Measurements from ENCODE around the gene SLC7A4.
"Not testable (repeated sequence)": the region's sequence is repeated elsewhere in the genome, so short reads cannot be mapped to it uniquely, and the experiment has no call there.

SLC7A4 gene, protein sequence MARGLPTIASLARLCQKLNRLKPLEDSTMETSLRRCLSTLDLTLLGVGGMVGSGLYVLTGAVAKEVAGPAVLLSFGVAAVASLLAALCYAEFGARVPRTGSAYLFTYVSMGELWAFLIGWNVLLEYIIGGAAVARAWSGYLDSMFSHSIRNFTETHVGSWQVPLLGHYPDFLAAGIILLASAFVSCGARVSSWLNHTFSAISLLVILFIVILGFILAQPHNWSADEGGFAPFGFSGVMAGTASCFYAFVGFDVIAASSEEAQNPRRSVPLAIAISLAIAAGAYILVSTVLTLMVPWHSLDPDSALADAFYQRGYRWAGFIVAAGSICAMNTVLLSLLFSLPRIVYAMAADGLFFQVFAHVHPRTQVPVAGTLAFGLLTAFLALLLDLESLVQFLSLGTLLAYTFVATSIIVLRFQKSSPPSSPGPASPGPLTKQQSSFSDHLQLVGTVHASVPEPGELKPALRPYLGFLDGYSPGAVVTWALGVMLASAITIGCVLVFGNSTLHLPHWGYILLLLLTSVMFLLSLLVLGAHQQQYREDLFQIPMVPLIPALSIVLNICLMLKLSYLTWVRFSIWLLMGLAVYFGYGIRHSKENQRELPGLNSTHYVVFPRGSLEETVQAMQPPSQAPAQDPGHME

DNA sequence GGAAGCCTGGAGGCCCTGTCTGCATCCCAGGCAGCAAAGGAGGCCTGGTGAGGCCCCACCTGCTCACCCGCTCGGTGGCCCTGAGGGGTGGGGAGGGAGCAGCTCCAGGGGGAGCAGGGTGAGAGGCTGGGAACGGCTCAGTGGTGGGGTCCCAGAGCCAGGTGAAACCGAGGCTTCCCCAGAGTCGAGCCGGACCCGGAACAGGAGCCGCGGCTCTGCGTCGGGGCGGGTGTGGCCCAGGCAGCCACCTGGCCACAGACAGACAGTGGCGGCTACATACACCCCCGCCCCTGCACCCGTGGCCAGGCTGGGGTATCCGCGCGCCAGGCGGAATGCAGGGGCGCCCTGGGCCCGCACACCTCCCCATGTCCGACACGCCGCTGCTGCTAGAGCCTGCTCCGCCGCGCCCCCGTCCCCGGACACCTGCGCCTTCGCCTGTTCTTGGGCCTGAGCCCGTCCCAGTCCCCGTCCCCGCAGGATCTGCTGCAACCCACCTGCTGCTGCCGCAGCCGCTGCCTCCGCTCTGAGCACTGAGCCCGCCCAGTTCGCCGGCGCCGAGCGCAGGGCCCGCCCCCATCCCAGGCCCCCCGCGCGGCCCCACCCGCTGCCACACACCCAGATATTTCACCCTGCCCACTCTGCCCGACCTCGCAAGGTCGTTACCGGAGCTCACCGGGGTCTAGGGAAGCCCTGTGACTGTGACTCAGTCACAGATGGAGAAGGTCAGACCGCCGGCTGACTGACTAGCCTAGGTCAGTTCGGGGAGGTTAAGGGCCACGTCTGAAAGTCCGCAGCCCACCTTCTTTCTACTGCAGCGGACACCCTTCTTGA lies at the start of gene SLC7A4:
TSS of gene SLC7A4 (minus strand) at position 525 of the 831 bp plus-strand sequence. CDS start 749 bp downstream, outside the sequence.
- no peak for DNase-seq (ENCODE audit: low read depth in 2 of 2)

DNA sequence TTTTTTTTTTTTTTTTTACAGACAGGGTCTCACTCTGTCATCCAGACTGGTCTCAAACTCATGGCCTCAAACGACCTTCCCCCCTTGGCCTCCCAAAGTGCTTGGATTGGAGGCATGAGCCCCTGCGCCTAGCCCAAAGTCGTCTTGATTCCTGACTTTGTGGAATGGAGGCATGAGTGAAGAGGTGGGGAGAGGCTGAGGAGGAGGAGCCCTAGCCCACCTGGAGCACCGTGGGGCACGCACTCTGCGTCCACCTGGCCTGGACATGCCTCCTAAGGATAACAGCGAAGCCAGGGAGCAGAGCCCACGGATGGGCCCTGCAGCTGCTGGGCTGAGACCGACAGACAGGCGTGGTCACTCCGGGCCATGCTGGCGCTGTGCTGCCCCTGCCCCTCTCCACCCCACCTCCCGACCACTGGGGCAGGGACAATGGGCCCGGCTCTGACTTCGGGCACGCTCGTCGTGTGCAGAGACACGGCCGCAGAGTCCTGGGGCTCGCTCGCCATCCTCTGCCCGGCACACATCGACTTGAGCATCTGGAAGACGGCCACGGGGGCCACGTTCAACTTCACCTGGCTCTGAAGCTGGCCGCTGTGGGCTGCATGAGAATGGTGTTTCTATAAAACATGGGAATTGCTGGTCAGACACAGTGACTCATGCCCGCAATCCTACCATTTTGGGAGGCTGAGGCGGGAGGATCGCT lies 48.2 kb upstream of the SLC7A4 start:
- no peak for DNase-seq (ENCODE audit: low read depth in 2 of 2)

DNA sequence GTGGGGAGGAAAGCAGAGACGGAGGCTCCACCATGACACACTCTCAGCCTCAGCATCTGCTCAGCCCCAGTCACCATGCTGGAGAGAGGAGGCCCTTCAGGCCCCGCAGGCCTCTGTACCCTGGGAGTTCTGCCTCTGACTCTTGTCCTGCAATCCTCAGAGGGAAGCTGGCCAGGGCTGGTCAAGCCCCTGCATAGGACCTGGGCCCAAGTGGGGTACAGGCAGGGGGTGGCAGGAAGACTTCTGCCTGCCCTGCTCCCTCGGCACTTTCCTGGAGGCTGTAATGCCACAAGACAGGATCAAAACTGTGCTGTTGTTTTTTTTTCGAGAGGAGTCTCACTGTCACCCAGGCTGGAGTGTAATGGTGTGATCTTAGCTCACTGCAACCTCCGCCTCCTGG lies 47.1 kb upstream of the SLC7A4 start:
- no peak for DNase-seq (ENCODE audit: low read depth in 2 of 2)

DNA sequence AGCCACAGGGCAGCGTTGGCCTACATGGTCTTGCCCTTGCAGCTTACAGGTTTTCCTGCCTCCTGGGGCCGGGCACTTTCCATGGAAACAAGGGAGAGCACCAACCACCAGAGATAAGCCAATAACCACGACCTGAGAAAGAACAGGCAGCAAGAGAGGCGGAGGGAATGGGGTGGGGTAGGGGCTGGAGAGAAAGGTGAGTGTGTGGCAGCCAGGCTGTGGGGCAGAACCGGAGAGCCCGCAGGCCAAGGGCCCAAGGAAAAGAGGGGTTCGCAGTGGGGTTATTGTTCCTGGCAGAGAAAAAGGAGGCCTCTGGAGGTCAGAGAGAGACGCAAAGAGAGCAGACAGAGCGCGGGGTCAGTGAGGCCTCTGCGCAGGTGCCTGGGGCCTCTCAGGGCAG lies 46.6 kb upstream of the SLC7A4 start:
- no peak for DNase-seq (ENCODE audit: low read depth in 2 of 2)

DNA sequence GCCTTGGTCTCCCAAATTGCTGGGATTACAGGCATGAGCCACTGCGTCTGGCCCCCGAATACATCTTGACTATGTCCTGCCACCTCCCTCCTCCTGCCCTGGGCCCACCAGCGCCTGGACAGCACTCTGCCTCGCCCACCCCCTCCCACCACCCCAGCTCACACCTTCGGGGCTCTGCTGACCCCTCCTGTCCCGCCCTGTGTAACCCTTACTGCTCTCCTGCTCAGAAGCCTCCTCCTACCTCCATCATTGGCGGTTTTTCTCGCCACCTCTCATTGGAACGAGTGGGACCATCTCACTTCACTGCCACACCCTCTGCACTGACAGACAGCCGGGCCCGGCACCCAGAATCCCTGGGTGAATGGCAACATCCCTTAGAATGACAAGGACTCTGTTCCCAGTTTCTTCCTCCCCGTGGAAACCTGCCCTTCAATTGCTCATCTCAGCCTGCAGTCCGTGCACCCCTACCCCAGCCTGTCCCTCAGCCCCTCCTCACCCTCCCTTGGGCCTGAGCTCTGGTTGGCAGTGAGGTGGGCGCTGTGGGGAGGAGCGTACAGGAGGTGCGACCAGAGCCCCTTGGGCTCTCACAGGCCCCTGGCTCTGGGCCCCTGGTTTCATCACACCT lies 45.6 kb upstream of the SLC7A4 start:
- DNase-seq (ENCODE audit: low read depth in 2 of 2) = no peak

DNA sequence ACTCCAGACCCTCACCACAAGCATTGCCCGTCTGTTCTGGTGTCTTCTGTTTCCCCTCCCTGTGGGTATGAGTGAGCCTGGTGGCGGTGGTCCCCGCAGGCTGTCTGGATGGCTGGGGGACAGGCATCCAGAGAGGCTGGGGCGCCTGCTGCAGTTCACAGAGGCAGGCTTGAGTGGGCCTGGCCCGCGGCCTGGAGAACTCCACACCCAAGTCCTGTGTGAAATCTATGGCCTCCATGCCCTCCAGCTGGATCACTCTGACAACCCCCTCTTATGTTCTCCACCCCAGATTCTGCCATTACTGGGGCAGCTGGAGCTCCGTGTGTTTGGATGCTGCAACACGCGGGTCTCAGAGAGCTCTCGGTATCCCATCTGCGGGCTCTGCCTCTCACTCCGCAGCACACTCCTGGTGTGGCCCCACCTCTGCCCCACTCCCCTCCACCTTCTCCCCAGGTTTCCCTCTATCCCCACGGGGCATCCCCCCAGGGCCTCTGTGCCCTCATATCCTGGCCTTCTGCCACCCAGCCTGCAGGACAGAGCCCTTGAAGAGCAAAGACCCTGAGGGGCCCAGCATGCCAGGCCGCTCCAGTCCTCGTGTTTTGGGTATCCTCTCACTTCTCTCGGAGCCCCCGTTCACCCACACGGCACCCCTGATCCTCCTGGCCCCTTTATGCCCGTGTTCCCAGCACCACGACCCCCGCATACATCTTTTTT lies 44.7 kb upstream of the SLC7A4 start:
- no peak for DNase-seq (ENCODE audit: low read depth in 2 of 2)

DNA sequence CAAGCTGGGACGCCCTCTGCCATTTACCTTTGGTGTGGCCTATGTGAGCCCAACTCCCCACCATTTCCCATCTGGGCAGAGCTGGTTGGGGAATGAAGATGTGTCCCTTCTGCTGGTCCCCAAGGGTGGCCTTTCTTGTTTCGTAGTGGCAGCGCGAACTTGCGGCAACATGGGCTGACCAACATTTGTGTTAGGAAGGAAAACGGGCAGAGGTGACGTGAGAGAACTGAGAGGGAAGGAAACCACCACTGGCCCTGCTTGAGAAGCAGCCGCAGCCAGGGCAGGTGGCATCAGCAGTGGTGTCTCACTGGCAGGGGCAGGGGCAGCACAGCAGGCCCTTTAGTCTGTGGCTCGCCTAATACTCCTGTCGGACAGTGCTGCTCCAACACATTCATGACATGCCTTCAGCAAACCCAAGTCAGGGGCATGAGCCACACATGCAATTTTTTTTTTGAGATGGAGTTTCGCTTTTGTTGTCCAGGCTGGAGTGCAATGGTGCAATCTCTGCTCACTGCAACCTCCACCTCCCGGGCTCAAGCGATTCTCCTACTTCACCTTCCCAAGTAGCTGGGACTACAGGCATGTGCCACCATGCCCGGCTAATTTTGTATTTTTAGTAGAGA lies 43.3 kb upstream of the SLC7A4 start:
- DNase-seq (ENCODE audit: low read depth in 2 of 2) = no peak

DNA sequence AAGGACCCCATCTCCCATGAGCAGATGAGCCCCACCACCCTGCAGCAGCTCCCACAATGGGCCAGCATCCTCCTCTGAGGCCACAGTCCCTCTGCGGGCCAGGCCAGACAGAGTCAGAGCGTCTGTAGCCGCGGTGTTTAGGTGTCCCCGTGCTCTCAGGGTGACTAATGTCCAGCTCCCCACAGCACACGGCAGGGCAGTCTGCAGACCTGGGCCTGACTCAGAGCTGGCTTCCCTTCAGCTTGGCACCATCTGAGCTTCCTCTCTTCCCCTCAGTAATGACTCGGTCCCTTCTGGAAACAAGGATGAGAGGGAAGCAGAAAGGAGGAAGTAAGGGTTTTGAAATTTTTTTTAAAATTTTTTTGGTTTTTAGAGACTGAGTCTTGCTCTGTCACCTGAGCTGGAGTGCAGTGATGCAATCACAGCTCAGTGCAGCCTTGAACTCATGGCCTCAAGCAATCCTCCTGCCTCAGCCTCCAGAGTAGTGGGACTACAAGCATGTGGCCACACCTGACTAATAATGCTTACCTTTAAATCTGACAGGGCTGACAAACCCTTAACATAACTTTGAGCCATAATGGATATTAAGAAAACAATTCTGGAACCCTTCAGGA lies 41.8 kb upstream of the SLC7A4 start:
- peak in 1 of 2 experiments; percentile 4 for DNase-seq (ENCODE audit: low read depth in 2 of 2)

DNA sequence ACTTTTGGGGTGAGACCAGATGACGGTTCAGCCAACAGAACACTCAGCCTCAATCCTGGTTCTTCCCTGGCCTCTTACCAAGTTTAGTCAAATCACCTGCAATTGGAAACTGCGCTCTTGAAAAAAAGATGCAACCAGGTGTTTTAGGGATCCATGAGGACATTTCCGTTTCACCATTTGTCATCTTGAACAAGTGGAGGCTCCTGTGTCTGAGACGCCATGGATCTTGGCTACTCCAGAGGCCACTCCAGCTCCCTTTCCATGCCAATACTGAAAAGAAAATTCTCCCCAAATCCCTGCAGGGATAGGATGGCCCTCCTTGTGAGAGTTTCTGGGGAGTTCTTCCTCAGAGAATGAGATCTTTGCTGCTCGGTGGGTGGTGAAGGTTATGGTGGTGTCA lies 41.1 kb upstream of the SLC7A4 start:
- no peak for DNase-seq (ENCODE audit: low read depth in 2 of 2)

DNA sequence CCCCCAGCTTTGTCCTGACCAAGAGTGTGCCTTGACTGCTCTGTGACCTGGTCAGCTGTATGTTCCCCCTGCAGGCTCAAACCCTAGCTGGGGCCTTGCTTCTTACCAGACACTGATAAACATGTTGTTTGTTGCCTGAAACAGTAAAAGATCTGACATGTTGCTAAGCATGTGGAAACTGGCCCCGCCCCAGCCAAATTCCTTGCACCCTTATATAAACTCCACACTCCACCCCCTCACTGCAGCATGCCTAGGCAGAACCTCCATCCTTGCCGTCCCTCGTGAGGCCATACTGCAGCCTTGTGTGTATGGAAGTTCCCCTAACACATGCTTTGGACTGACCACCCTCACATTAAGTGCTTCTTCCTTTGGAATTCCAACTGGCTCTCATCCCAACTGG lies 40.7 kb upstream of the SLC7A4 start:
- no peak for DNase-seq (ENCODE audit: low read depth in 2 of 2)

DNA sequence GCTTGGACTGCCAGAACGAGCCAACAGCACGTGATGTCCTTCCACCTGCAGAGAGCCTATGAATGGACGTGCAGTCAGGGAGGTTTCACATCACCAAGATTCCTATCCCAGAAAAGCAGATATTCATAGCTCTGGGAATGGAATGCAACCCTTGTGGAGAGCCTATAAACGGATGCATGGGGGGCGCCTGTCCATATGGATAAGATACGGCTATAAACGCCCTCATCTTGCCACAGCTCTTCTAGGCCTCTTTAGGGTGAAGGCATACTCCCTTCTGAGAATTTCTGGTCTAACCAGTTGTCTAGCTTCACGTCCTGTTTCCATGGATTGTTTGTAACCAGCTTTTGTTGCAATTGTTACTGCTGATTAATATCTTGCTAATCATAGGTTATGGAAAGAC lies 39.4 kb upstream of the SLC7A4 start:
- DNase-seq (ENCODE audit: low read depth in 2 of 2) = not testable (repeated sequence)

DNA sequence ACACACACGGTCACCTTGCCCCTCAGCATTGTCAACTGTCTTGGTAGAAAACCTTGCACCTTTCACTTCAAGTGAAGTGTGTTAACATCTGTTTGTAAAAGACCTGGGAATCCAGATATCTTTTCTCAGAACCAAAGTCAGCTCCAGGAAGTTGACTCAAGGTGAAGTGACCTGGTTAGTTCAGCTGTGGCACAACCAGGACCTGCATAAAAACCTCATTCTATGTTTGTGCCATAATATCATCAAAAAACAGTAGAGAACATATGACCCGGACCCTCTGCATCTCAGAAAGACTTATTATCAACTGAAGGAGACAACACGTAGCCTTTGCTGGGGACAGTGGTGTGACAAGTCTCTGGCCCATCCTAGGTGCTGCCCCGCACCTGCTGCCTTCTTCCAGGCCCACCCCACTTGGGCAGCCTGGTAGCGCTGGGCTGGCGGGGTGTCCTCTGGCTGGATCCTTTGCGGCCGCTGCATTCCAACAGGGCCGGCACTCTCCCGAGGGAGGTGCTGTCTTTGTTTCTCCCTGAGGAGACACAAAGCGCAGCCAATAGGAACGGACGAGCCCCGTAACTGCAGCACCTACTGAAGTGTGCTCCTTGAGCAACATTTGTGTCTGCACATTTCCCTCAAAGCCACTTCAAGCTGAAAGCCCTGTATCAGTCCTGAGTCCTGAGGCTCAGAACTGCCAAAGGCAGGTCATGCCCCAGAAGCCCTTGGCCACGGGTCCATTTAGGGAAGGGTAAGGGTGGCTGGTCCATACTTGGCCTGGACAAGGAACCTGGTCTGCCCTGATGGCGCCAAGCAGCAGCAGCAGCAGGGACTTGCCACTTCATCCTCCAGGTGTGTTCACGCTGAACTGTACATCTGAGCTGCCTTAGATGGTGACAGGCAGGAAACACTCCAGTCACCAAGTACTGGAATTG lies 38.6 kb upstream of the SLC7A4 start:
- no peak for DNase-seq (ENCODE audit: low read depth in 2 of 2)

DNA sequence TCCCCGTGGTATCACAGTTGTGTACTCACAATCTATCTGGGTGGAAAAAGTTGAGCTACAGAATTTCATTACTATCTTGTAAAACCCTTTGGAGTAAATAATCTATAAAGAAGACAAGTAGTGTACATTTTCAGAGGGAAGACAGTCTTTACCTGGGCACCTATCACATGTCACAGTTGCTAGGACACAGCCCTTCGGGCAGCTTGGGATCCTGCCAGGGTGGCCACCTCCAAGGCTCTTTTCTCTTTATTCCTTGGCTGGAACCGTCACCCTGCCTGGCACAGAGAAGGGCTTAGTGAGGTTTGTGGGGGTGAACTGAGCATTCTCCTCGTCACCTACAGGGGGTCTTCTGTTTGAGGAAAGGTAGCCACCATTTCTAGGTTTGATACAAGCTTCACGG lies 37.0 kb upstream of the SLC7A4 start:
- no peak for DNase-seq (ENCODE audit: low read depth in 2 of 2)

DNA sequence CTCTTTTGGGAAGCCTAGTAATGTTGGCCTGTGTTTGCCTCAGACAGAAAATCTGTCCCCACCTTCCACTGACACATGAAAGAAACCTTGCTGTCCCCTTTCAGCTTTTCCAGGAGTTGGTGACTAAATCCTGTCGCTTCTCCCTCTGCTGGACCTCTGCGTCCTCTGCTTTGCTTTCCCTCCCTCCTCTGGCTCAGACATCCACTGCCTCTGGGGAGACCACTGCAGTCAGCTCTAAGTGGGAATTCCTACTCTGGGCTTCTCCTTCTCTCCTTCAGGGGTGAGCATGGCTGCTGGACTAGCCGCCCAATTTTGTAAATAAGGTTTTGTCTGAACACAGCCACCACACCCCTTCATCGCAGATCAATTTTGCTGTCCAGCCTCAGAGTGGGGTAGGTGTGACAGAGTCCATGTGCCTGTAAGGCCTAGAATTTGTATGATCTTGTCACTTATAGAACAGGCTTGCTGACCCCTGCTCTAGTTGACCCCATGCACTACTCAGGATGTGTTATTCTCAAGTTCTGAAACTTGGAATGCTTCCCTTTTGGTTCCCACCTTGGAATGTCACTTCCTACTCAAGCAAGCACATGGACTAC lies 36.4 kb upstream of the SLC7A4 start:
- DNase-seq (ENCODE audit: low read depth in 2 of 2) = no peak

DNA sequence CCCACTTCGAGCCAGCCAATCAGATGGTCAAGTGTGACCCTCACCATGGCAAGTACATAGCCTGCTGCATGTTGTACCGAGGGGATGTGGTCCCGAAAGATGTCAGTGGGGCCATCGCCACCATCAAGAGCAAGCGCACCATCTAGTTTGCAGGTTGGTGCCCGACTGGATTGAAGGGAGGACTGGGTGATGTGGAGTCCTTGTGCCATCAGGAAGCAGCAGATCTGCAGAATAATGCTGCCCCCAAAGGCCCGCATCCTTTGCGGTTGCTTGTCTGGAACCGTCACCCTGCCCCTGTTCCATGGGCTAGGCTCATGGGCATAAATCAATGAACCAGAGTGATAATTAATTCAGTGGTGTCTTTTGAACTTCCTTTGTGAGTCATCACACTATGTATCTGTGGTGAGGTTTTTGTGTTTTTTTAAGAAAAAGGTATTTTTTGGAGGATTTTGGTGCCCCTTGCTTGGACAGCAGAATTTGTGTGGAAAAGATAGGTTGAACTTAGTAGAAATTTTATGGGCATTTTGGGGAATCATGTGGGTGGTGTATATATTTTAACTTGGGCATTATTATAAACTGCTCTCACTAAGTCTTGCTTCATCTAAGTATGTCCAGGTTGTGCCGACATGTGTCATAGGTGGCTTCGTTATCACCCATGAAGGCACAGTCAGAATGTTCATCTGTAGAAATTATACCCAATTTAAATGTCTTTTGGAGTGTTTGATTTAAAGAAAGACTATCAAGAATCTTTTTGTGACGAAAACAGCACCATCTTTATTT lies 35.7 kb upstream of the SLC7A4 start:
- DNase-seq (ENCODE audit: low read depth in 2 of 2) = no peak

DNA sequence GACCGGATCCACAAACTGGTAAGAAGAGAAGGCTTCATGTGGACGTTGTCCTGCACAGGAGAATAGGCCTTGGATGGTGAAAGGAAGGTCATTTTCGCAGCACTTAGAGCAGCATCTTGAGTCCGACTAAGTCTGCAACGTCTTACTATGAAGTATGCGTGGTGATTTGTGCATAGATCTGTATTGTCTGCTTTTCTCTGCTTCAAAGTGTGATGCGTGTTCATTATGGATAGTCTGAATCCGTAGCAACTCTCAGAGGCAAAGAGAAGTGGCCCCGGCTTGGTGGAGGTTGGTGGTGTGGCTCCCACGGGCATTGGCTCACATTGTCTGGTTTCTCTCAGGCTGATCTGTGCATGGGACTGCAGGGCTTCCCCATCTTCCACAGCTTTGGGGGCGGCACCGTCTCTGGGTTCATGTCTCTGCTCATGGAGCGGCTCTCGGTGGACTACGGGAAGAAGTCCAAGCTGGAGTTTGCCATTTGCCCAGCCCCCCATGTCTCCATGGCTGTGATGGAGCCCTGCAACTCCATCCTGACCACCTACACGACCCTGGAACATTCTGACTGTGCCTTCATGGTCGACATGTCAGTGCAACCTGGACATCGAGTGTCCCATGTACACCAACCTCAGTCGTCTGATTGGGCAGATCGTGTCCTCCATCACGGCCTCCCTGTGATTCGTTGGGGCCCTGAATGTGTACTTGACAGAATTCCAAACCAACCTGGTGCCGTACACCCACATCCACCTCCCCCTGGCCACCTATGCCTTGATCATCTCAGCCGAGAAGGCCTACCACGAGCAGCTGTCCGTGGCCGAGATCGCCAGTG lies 34.9 kb upstream of the SLC7A4 start:
- DNase-seq (ENCODE audit: low read depth in 2 of 2) = no peak

All from fibroblast of skin of left biceps (primary cell).